Progenitor cell of endocrine pancreas (in vitro differentiated cells): Measurements from ENCODE around the gene BRCA1. TPM values are rescaled to one million over a fixed set of nuclear protein-coding genes. Genes with fewer than 3 reads are reported as not detected.
"Not testable (repeated sequence)": the region's sequence is repeated elsewhere in the genome, so short reads cannot be mapped to it uniquely, and the experiment has no call there.

Experiments used
- DNase-seq: peaks from one replicate; pipeline ENCODE4 v3.0.0; 2021; ENCODE audit warnings: low spot score; ENCODE audit not compliant: unreplicated experiment
- H3K27ac Mint-ChIP-seq: 2 replicates; pipeline ENCODE4 v1.8.0; 2021; ENCODE audit warnings: mild to moderate bottlenecking, moderate library complexity, mixed read lengths
- H3K27me3 Mint-ChIP-seq: 2 replicates; pipeline ENCODE4 v1.8.0; 2021; ENCODE audit warnings: mixed read lengths
- H3K36me3 Mint-ChIP-seq: 2 replicates; pipeline ENCODE4 v1.8.0; 2022; ENCODE audit warnings: mixed read lengths; ENCODE audit not compliant: insufficient read depth
- H3K4me1 Mint-ChIP-seq: 2 replicates; pipeline ENCODE4 v1.8.0; 2021; ENCODE audit warnings: low read depth, mixed read lengths
- H3K4me3 Mint-ChIP-seq: 2 replicates; pipeline ENCODE4 v1.8.0; 2021; ENCODE audit warnings: low read depth, mild to moderate bottlenecking, moderate library complexity, mixed read lengths
- H3K9me3 Mint-ChIP-seq: 2 replicates; pipeline ENCODE4 v1.8.0; 2021; ENCODE audit warnings: low read depth, mixed read lengths
- total RNA-seq: library from RNA; stranded (reverse); gene quantifications from 2 replicates; pipeline ENCODE4 v1.2.1, GENCODE V29; 2021
- TF ChIP-seq, protein P1 (sequence below): fragments of 200-600 bp; sonication (generic); IDR thresholded peaks from one replicate; pipeline ENCODE4 v1.5.0; 2021; ENCODE audit warnings: antibody characterized with exemption, mild to moderate bottlenecking; ENCODE audit not compliant: unreplicated experiment

The BRCA1 gene
- total RNA-seq, 1 donor from 2014 or later: 34.2 TPM

GRCh38 chr17:43105146-43105545 is 20.0 kb downstream of the BRCA1 start:
- no peak for DNase-seq
- Mint-ChIP-seq H3K9me3 (no peaks in the 10 kb centered on the region), H3K27ac (no peak overlapping the region), H3K4me1 (no peaks in the 10 kb centered on the region), H3K36me3 (peaks cover 5% of the 10 kb centered on the region), H3K27me3 (no peaks in the 10 kb centered on the region), H3K4me3 (no peak overlapping the region)
- TF ChIP-seq, protein P1, sequence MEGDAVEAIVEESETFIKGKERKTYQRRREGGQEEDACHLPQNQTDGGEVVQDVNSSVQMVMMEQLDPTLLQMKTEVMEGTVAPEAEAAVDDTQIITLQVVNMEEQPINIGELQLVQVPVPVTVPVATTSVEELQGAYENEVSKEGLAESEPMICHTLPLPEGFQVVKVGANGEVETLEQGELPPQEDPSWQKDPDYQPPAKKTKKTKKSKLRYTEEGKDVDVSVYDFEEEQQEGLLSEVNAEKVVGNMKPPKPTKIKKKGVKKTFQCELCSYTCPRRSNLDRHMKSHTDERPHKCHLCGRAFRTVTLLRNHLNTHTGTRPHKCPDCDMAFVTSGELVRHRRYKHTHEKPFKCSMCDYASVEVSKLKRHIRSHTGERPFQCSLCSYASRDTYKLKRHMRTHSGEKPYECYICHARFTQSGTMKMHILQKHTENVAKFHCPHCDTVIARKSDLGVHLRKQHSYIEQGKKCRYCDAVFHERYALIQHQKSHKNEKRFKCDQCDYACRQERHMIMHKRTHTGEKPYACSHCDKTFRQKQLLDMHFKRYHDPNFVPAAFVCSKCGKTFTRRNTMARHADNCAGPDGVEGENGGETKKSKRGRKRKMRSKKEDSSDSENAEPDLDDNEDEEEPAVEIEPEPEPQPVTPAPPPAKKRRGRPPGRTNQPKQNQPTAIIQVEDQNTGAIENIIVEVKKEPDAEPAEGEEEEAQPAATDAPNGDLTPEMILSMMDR: no peak

GRCh38 chr17:43104665-43105064 is 20.5 kb downstream of the BRCA1 start:
- H3K4me3 Mint-ChIP-seq: no peak overlapping the region
- no peaks in the 10 kb centered on the region for H3K27me3 Mint-ChIP-seq
- peaks cover 5% of the 10 kb centered on the region for H3K36me3 Mint-ChIP-seq
- H3K27ac Mint-ChIP-seq: no peak overlapping the region
- TF ChIP-seq, protein P1: no peak
- no peaks in the 10 kb centered on the region for H3K4me1 Mint-ChIP-seq
- DNase-seq: no peak
- H3K9me3 Mint-ChIP-seq: no peaks in the 10 kb centered on the region

DNA sequence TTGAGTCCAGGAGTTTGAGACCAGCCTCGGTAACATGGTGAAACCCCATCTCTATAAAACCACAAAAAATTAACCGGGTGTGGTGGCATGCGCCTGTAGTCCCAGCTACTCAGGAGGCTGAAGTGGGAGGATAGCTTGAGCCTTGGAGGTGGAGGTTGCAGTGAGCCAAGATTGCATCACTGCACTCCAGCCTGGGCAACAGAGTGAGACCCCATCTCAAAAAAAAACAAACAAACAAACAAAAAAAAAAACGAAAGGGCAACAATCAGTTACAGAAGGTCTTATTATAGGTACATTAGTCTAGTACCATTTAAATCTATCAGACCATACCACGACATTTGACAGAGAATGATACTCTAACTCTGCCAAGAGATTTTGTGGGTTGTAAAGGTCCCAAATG is 29.8 kb downstream of the BRCA1 start:
- not testable (repeated sequence) for H3K4me3 Mint-ChIP-seq, H3K9me3 Mint-ChIP-seq, H3K27me3 Mint-ChIP-seq, H3K36me3 Mint-ChIP-seq, DNase-seq, H3K27ac Mint-ChIP-seq, H3K4me1 Mint-ChIP-seq

- H3K4me1 Mint-ChIP-seq: no peaks in the 10 kb centered on the region
- TF ChIP-seq, protein P1: no peak
- no peak overlapping the region for H3K4me3 Mint-ChIP-seq
- no peaks in the 10 kb centered on the region for H3K9me3 Mint-ChIP-seq
- no peak overlapping the region for H3K27ac Mint-ChIP-seq
- DNase-seq: no peak
- no peaks in the 10 kb centered on the region for H3K36me3 Mint-ChIP-seq
- no peaks in the 10 kb centered on the region for H3K27me3 Mint-ChIP-seq
These were observed 30.9 kb downstream of the BRCA1 start for GRCh38 chr17:43094129-43094835.

GRCh38 chr17:43092901-43093300 is 32.3 kb downstream of the BRCA1 start:
- Mint-ChIP-seq H3K9me3 (no peaks in the 10 kb centered on the region), H3K27me3 (no peaks in the 10 kb centered on the region), H3K27ac (no peak overlapping the region), H3K4me1 (no peaks in the 10 kb centered on the region), H3K4me3 (no peak overlapping the region), H3K36me3 (no peaks in the 10 kb centered on the region)
- no peak for DNase-seq
- TF ChIP-seq, protein P1: no peak

GRCh38 chr17:43090022-43090421 is 35.1 kb downstream of the BRCA1 start:
- Mint-ChIP-seq H3K27me3 (no peaks in the 10 kb centered on the region), H3K4me1 (no peaks in the 10 kb centered on the region), H3K4me3 (no peak overlapping the region), H3K27ac (peak overlapping the region; percentile 43), H3K36me3 (no peaks in the 10 kb centered on the region), H3K9me3 (no peaks in the 10 kb centered on the region)
- DNase-seq: no peak
- TF ChIP-seq, protein P1: no peak
